Stomach (tissue), 9 donors: Measurements from ENCODE around the gene CLASRP. TPM values are rescaled to one million over a fixed set of nuclear protein-coding genes. Genes with fewer than 3 reads are reported as not detected.

Source experiments
- DNase-seq, 2 donors: peaks; one replicate each; pipeline versions ENCODE4 v3.0.0 to v3.0.0-alpha.2; 2013 to 2019
- H3K27ac ChIP-seq, 5 donors: fragments of 200-600 bp in 4 of 5; sonication (generic) in 4 of 5; one replicate each; pipeline ENCODE4 v1.5.1; 2013 to 2019; ENCODE audit warnings: mild to moderate bottlenecking in 1 of 5, moderate library complexity in 1 of 5
- H3K27me3 ChIP-seq, 3 donors: fragments of 200-600 bp; sonication (generic); one replicate each; pipeline ENCODE4 v1.5.1; 2017 to 2019; ENCODE audit warnings: mixed run types in 1 of 3
- H3K36me3 ChIP-seq, 4 donors: fragments of 200-600 bp; sonication (generic); 1 replicate in 3 of 4; 2 replicates in 1 of 4; pipeline ENCODE4 v1.5.1; 2016 to 2019
- H3K4me1 ChIP-seq, 4 donors: fragments of 200-600 bp; sonication (generic); one replicate each; pipeline ENCODE4 v1.5.1; 2016 to 2019
- H3K4me3 ChIP-seq, 4 donors: fragments of 200-600 bp; sonication (generic) in 3 of 4; one replicate each; pipeline ENCODE4 v1.5.1; 2016 to 2019; ENCODE audit warnings: mild to moderate bottlenecking in 1 of 4
- H3K9me3 ChIP-seq, 4 donors: fragments of 200-600 bp; sonication (generic); one replicate each; pipeline ENCODE4 v1.5.1; 2016 to 2019
- EP300 ChIP-seq: sonication (generic); formaldehyde crosslinking; IDR thresholded peaks from one replicate; pipeline ENCODE4 v1.6.1; 2017; ENCODE audit warnings: antibody characterized with exemption
- POLR2A ChIP-seq, 4 donors: fragments of 450-650 bp; IDR thresholded peaks; one replicate each; pipeline ENCODE4 v1.6.1; 2016; ENCODE audit warnings: antibody characterized with exemption in 4 of 4, control low read depth in 2 of 4, mild to moderate bottlenecking in 1 of 4, moderate library complexity in 1 of 4
- POLR2AphosphoS5 ChIP-seq, 3 donors: sonication (generic); formaldehyde crosslinking; IDR thresholded peaks; one replicate each; pipeline ENCODE4 v1.6.1; 2016; ENCODE audit warnings: antibody characterized with exemption in 3 of 3
- WGBS, 5 donors: extraction: QIAGEN DNeasy Blood & Tissue Kit in 3 of 5; methylation state at CpG; one replicate each; pipeline versions ENCODE4 v1.1.5 to v1.1.7; 2013 to 2018; 5-methylcytosine and 5-hydroxymethylcytosine counted together
- intact Hi-C: fragments of 100-400 bp; cut with DNase I; formaldehyde crosslinking; loops from one replicate; pipeline ENCODE4 v1.15.1; 2023; ENCODE audit warnings: low total_unique reads
- polyA plus RNA-seq, 3 donors: library from polyadenylated mRNA; stranded (reverse); fragments of 200-250 nt; gene quantifications; one replicate each; pipeline ENCODE4 v1.2.3, GENCODE V29; 2013
- total RNA-seq, 5 donors: library from RNA; depleted of rRNA; stranded (reverse); fragments of >200 nt; gene quantifications; one replicate each; pipeline versions ENCODE4 v1.1.0 to v1.2.3, GENCODE V29; 2014 to 2016
- TF ChIP-seq, protein P1 (sequence below), 7 experiments: fragments of 450-650 bp in 4 of 7; fragments of 200-600 bp in 3 of 7; sonication (generic) in 3 of 7; IDR thresholded peaks; one replicate each; pipeline ENCODE4 v1.5.1; 2016 to 2019; ENCODE audit warnings: antibody characterized with exemption in 7 of 7, control low read depth in 2 of 7, mild to moderate bottlenecking in 1 of 7
- donor health status: healthy with polysubstance abuse.
- donor health status: Bipolar disorder and iron deficiency.
- donor health status: healthy.

The CLASRP gene
- total and polyA plus RNA-seq, 8 donors = 27.0 to 491 (median 109) TPM

GRCh38 chr19:45082170-45082569 is 43.3 kb downstream of the CLASRP start:
- intact Hi-C loops = no loop called here
- Histone ChIP-seq H3K27me3 (no peaks in the 10 kb centered on the region), H3K4me3 (no peak overlapping the region), H3K36me3 (peaks cover 0 to 57% (median 41%) of the 10 kb centered on the region in 4 donors), H3K4me1 (peaks cover 15 to 54% (median 37%) of the 10 kb centered on the region in 4 donors), H3K27ac (no peak overlapping the region), H3K9me3 (no peaks in the 10 kb centered on the region)
- DNase-seq = no peak
- TF ChIP-seq POLR2AphosphoS5 (IDR thresholded peaks at IDR 0.05) (no peak), EP300 (no peak), POLR2A (IDR thresholded peaks at IDR 0.05) (no peak)
- TF ChIP-seq, protein P1, sequence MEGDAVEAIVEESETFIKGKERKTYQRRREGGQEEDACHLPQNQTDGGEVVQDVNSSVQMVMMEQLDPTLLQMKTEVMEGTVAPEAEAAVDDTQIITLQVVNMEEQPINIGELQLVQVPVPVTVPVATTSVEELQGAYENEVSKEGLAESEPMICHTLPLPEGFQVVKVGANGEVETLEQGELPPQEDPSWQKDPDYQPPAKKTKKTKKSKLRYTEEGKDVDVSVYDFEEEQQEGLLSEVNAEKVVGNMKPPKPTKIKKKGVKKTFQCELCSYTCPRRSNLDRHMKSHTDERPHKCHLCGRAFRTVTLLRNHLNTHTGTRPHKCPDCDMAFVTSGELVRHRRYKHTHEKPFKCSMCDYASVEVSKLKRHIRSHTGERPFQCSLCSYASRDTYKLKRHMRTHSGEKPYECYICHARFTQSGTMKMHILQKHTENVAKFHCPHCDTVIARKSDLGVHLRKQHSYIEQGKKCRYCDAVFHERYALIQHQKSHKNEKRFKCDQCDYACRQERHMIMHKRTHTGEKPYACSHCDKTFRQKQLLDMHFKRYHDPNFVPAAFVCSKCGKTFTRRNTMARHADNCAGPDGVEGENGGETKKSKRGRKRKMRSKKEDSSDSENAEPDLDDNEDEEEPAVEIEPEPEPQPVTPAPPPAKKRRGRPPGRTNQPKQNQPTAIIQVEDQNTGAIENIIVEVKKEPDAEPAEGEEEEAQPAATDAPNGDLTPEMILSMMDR (IDR thresholded peaks at IDR 0.05) = no peak
- WGBS, 5 donors = 90 to 94% (median 91%) methylated on average over 5 of the region's 5 CpGs

GRCh38 chr19:45086480-45086879 is 47.6 kb downstream of the CLASRP start:
- Histone ChIP-seq H3K4me1 (peaks cover 12 to 56% (median 21%) of the 10 kb centered on the region in 4 donors), H3K4me3 (no peak overlapping the region), H3K36me3 (peaks cover 12 to 82% (median 67%) of the 10 kb centered on the region in 4 donors), H3K27me3 (no peaks in the 10 kb centered on the region), H3K27ac (no peak overlapping the region), H3K9me3 (no peaks in the 10 kb centered on the region)
- TF ChIP-seq POLR2A (IDR thresholded peaks at IDR 0.05) = no peak
- TF ChIP-seq, protein P1 (IDR thresholded peaks at IDR 0.05) = no peak
- TF ChIP-seq POLR2AphosphoS5 (IDR thresholded peaks at IDR 0.05) = no peak
- TF ChIP-seq EP300 = no peak
- intact Hi-C loops = loop anchor here (5.0 kb wide), 1 partner anchor 46 kb away; no protein-coding TSS in a partner anchor
- no peak for DNase-seq
- WGBS, 5 donors = 89 to 96% (median 93%) methylated on average over 2 to 4 of the region's 4 CpGs

- Histone ChIP-seq H3K27me3 (no peaks in the 10 kb centered on the region), H3K36me3 (peaks cover 12 to 72% (median 57%) of the 10 kb centered on the region in 4 donors), H3K4me3 (no peak overlapping the region), H3K9me3 (no peaks in the 10 kb centered on the region), H3K4me1 (peaks cover 12 to 55% (median 20%) of the 10 kb centered on the region in 4 donors), H3K27ac (peak overlapping the region in 2 of 5 donors; percentile 1 to 9)
- TF ChIP-seq POLR2AphosphoS5 (IDR thresholded peaks at IDR 0.05) (no peak), POLR2A (IDR thresholded peaks at IDR 0.05) (no peak), EP300 (no peak)
- TF ChIP-seq, protein P1 (IDR thresholded peaks at IDR 0.05) = no peak
- intact Hi-C loops = loop anchor here (5.0 kb wide), 1 partner anchor 45 kb away; no protein-coding TSS in a partner anchor
- no peak for DNase-seq
- 55 to 85% (median 73%) methylated on average over 11 of the region's 11 CpGs for WGBS, 5 donors
Observed at GRCh38 chr19:45087531-45087930, 48.7 kb downstream of the CLASRP start.

- no peaks in the 10 kb centered on the region for H3K9me3 ChIP-seq
- TF ChIP-seq EP300 = no peak
- no peak for TF ChIP-seq POLR2A (IDR thresholded peaks at IDR 0.05)
- TF ChIP-seq POLR2AphosphoS5 (IDR thresholded peaks at IDR 0.05) = no peak
- TF ChIP-seq, protein P1 (IDR thresholded peaks at IDR 0.05) = no peak
- no peak overlapping the region for H3K27ac ChIP-seq
- H3K4me1 ChIP-seq = peaks cover 27 to 72% (median 37%) of the 10 kb centered on the region in 4 donors
- H3K4me3 ChIP-seq = no peak overlapping the region
- DNase-seq = no peak
- intact Hi-C loops = no loop called here
- WGBS, 5 donors = 86 to 93% (median 87%) methylated on average over 14 to 17 of the region's 17 CpGs
- no peaks in the 10 kb centered on the region for H3K27me3 ChIP-seq
- peaks cover 12 to 47% (median 39%) of the 10 kb centered on the region in 4 donors for H3K36me3 ChIP-seq
Observed at GRCh38 chr19:45090034-45090433, 51.2 kb downstream of the CLASRP start.
